Measurements from ENCODE around the gene ZSCAN10. TPM values are rescaled to one million over a fixed set of nuclear protein-coding genes. Genes with fewer than 3 reads are reported as not detected.
A peak's percentile ranks its signal among the peaks of the same experiment; 100 is the strongest.

ZSCAN10 gene
- total RNA-seq, 4 donors from 2014 or later: 1.7 TPM; not detected in 3

DNA sequence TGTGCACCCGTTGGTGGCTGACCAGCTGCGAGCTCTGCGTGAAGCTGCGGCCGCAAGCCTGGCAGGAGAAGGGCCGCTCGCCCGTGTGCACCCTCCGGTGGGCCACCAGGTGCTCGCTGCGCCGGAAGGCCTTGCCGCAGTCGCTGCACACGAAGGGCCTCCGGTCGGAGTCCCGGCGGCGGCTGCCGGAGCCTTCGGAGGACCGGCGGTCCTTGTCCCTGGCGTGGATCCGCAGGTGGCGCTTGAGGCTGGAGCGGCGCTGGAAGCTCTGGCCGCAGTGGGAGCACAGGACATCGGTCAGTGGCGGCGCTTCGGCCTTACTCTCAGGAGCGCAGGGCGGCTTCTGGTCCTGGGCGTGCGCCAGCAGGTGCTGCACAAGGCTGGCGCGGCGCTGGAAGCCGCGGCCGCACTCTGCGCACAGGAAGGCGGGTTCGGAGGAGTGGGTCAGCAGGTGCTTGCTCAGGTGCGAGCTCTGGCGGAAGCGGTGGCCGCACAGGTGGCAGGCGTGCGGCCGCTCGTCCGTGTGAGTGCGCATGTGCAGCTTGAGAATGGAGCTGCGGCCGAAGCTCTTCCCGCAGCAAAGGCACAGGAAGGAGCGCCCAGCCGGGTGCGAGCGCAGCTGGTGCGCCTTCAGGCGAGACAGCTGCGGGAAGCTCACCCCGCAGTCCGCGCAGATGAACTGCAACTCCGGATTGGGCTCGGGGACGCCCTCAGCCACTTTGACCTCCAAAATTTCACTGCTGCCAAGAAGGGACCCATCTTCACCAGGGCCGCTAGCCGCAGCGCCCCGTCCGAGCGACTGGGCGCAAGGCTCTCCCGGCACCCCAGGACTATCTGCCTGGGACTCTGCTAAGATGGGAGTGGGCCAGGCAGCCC, 9.1 kb downstream of the ZSCAN10 start:
- peaks cover 52% of the 10 kb centered on the region for H3K27me3 ChIP-seq
- peaks cover 0 to 18% (median 0%) of the 10 kb centered on the region in 3 donors for H3K4me1 ChIP-seq
- WGBS, 2 donors (ENCODE audit: low coverage in 1 of 2): 100% methylated on average over 5 of the region's 81 CpGs; no CpG with 5 or more reads in 1 of the 2 donors
- TF ChIP-seq POLR2AphosphoS5 (IDR thresholded peaks at IDR 0.05) (no peak), EP300 (IDR thresholded peaks at IDR 0.05) (no peak), POLR2A (IDR thresholded peaks at IDR 0.05) (no peak)
- TF ChIP-seq, protein P1, sequence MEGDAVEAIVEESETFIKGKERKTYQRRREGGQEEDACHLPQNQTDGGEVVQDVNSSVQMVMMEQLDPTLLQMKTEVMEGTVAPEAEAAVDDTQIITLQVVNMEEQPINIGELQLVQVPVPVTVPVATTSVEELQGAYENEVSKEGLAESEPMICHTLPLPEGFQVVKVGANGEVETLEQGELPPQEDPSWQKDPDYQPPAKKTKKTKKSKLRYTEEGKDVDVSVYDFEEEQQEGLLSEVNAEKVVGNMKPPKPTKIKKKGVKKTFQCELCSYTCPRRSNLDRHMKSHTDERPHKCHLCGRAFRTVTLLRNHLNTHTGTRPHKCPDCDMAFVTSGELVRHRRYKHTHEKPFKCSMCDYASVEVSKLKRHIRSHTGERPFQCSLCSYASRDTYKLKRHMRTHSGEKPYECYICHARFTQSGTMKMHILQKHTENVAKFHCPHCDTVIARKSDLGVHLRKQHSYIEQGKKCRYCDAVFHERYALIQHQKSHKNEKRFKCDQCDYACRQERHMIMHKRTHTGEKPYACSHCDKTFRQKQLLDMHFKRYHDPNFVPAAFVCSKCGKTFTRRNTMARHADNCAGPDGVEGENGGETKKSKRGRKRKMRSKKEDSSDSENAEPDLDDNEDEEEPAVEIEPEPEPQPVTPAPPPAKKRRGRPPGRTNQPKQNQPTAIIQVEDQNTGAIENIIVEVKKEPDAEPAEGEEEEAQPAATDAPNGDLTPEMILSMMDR (IDR thresholded peaks at IDR 0.05): no peak
- H3K9me3 ChIP-seq: no peaks in the 10 kb centered on the region
- H3K4me3 ChIP-seq: no peak overlapping the region
- no peaks in the 10 kb centered on the region for H3K36me3 ChIP-seq
- no peak overlapping the region for H3K27ac ChIP-seq
- no peak for ATAC-seq

DNA sequence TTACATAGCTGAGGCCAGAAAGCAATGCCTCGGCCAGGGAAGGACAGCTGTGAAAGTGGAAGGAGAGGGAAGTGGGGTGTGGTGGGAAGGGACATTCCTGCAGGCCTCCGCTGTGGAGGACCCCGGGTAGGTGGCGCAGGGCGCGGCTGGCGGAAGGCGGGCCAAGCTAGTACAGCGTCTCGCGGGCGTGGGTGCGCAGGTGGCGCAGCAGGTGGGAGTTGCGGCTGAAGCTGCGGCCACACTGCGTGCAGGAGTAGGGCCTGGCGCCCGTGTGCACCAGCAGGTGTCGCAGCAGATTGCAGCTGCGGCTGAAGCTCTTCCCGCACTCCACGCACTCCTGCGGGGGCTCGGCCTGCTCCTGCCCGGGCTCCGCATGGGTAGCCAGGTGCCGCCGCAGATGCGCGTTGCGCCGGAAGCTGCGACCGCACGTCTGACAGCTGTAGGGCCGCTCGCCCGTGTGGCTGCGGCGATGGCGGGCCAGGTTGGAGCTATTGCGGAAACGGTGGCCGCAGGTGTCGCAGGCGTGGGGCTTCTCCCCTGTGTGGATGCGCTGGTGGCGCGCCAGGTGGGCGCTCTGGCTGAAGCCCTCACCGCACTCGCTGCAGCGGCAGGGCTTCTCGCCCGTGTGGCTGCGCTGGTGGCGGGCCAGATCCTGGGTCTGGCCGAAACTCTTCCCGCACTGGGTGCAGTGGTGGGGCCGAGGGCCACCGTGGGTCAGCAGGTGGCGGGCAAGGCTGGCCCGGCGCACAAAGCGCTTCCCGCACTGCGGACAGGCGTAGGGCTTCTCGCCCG, 10.0 kb downstream of the ZSCAN10 start:
- Histone ChIP-seq H3K27ac (no peak overlapping the region), H3K4me3 (no peak overlapping the region), H3K4me1 (peaks cover 0 to 18% (median 0%) of the 10 kb centered on the region in 3 donors), H3K27me3 (peaks cover 45% of the 10 kb centered on the region), H3K9me3 (no peaks in the 10 kb centered on the region), H3K36me3 (no peaks in the 10 kb centered on the region)
- no peak for ATAC-seq
- no peak for TF ChIP-seq POLR2AphosphoS5 (IDR thresholded peaks at IDR 0.05)
- TF ChIP-seq, protein P1 (IDR thresholded peaks at IDR 0.05): no peak
- no peak for TF ChIP-seq POLR2A (IDR thresholded peaks at IDR 0.05)
- no peak for TF ChIP-seq EP300 (IDR thresholded peaks at IDR 0.05)
- 85 to 87% methylated on average over 5 to 17 of the region's 71 CpGs for WGBS, 2 donors (ENCODE audit: low coverage in 1 of 2)

- Histone ChIP-seq H3K36me3 (no peaks in the 10 kb centered on the region), H3K9me3 (no peaks in the 10 kb centered on the region), H3K27me3 (peaks cover 38% of the 10 kb centered on the region), H3K27ac (no peak overlapping the region), H3K4me3 (no peak overlapping the region), H3K4me1 (peaks cover 0 to 18% (median 0%) of the 10 kb centered on the region in 3 donors)
- WGBS, 2 donors (ENCODE audit: low coverage in 1 of 2): 92% methylated on average over 2 of the region's 7 CpGs; no CpG with 5 or more reads in 1 of the 2 donors
- no peak for ATAC-seq
- no peak for TF ChIP-seq POLR2AphosphoS5 (IDR thresholded peaks at IDR 0.05)
- no peak for TF ChIP-seq EP300 (IDR thresholded peaks at IDR 0.05)
- no peak for TF ChIP-seq POLR2A (IDR thresholded peaks at IDR 0.05)
- TF ChIP-seq, protein P1 (IDR thresholded peaks at IDR 0.05): no peak
Observed at GRCh38 chr16:3088450-3088849, 10.6 kb downstream of the ZSCAN10 start.

DNA sequence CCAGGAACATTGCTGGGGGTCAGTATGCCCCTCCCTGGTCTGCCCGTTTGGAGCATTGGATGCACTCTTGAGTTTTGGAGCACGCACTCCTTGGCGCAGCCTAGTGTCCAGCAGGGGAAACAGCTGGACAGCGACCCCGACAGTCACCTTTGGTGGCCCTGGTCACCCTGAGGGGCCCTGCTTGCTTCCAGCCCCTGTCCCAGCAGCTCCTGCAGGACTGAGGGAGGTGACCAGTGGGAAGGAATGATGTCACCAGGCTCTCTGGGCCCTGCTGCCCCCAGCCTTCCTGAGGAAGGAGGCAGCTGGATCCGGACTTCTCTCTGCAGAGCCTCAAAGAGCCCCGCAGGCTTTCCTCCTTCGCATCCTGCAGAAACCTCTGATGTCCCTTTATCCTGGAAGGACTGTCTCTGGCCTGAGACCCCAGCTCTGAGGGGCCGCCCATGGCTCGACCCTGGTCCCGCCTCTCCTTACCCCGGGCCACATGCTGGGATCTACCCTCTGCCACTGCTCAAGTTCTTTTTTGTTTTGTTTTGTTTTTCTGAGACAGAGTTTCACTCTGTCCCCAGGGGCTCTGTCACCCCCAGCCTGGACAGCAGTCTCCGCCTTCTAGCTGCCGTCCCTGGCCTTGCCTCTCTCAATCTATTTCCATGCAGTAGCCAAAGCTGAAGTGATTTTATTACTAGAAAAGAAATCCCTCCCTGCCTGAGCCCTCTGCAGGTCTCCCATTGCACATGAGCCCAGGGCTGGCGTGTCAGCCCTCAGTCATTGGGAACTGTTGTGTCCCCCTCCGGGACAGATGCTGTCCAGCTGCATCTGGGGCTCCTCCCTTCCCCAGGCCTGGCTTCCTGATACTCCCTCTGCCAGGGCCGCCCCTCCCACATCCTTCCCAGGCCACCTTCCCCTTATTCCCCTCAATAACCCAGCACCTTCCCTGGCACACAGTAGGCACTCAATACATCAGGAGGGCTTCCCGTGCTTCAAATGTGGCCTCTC, 11.6 kb downstream of the ZSCAN10 start:
- WGBS, 2 donors (ENCODE audit: low coverage in 1 of 2): 56 to 64% methylated on average over 7 to 13 of the region's 18 CpGs
- Histone ChIP-seq H3K4me3 (peak overlapping the region in 1 of 2 donors; percentile 40), H3K27ac (peak overlapping the region in 3 of 4 donors; percentile 62 to 69 (median 65)), H3K9me3 (no peaks in the 10 kb centered on the region), H3K4me1 (peaks cover 0 to 18% (median 0%) of the 10 kb centered on the region in 3 donors), H3K27me3 (peaks cover 29% of the 10 kb centered on the region), H3K36me3 (no peaks in the 10 kb centered on the region)
- peak; percentile 66 for ATAC-seq
- no peak for TF ChIP-seq EP300 (IDR thresholded peaks at IDR 0.05)
- no peak for TF ChIP-seq POLR2AphosphoS5 (IDR thresholded peaks at IDR 0.05)
- TF ChIP-seq POLR2A (IDR thresholded peaks at IDR 0.05): no peak
- TF ChIP-seq, protein P1 (IDR thresholded peaks at IDR 0.05): no peak

Measured in gastroesophageal sphincter (tissue), 4 donors.